GM19438 (cell line): Measurements from ENCODE around the gene MTMR12.

Source experiments
- ATAC-seq: cut with Tn5 transposase; IDR thresholded peaks from one replicate; pipeline ENCODE4 v1.9.1; 2021; ENCODE audit warnings: low read depth; ENCODE audit not compliant: unreplicated experiment

Gene MTMR12

GRCh38 chr5:32206509-32207354 is 106.0 kb downstream of the MTMR12 start:
- ATAC-seq, result no peak

- no peak for ATAC-seq
These were observed 106.7 kb downstream of the MTMR12 start for GRCh38 chr5:32206053-32206452.

GRCh38 chr5:32202394-32202793 is 110.3 kb downstream of the MTMR12 start:
- ATAC-seq, result no peak

GRCh38 chr5:32201122-32201753 is 111.5 kb downstream of the MTMR12 start:
- ATAC-seq, result no peak

- ATAC-seq, result no peak
These were observed 115.7 kb downstream of the MTMR12 start for GRCh38 chr5:32197032-32197431.

GRCh38 chr5:32195265-32195664 is 117.5 kb downstream of the MTMR12 start:
- ATAC-seq, result no peak

- peak; percentile 95 for ATAC-seq
These were observed 119.1 kb downstream of the MTMR12 start for GRCh38 chr5:32193591-32193990.

GRCh38 chr5:32190095-32190494 is 122.6 kb downstream of the MTMR12 start:
- no peak for ATAC-seq

- ATAC-seq, result no peak
These were observed 125.1 kb downstream of the MTMR12 start for GRCh38 chr5:32187675-32188074.

GRCh38 chr5:32182463-32183063 is 130.2 kb downstream of the MTMR12 start:
- no peak for ATAC-seq
